Activated gamma-delta T cell (primary cell): Measurements from ENCODE around the gene KBTBD7.
"Not testable (repeated sequence)": the region's sequence is repeated elsewhere in the genome, so short reads cannot be mapped to it uniquely, and the experiment has no call there.

Experiments
- DNase-seq: peaks from one replicate; lab custom pipeline; 2025; lab: John Stamatoyannopoulos, UW

The KBTBD7 gene

GRCh38 chr13:41196620-41197019 is 2.3 kb upstream of the KBTBD7 start:
- no peak for DNase-seq

- no peak for DNase-seq
These were observed 1.6 kb upstream of the KBTBD7 start for GRCh38 chr13:41196011-41196410.

- no peak for DNase-seq
These were observed 900 bp downstream of the KBTBD7 start for GRCh38 chr13:41193469-41193868.

- no peak for DNase-seq
These were observed 5.8 kb downstream of the KBTBD7 start for GRCh38 chr13:41188584-41188983.

GRCh38 chr13:41186481-41186880 is 7.9 kb downstream of the KBTBD7 start:
- DNase-seq: no peak

GRCh38 chr13:41182231-41182630 is 12.1 kb downstream of the KBTBD7 start:
- no peak for DNase-seq

- DNase-seq: no peak
These were observed 14.6 kb downstream of the KBTBD7 start for GRCh38 chr13:41179593-41180250.

GRCh38 chr13:41178040-41178439 is 16.3 kb downstream of the KBTBD7 start:
- no peak for DNase-seq

GRCh38 chr13:41177616-41178015 is 16.8 kb downstream of the KBTBD7 start:
- DNase-seq: no peak

- DNase-seq: not testable (repeated sequence)
These were observed 18.8 kb downstream of the KBTBD7 start for GRCh38 chr13:41175576-41175975.

- DNase-seq: no peak
These were observed 32.2 kb downstream of the KBTBD7 start for GRCh38 chr13:41162151-41162550.

GRCh38 chr13:41159174-41159573 is 35.2 kb downstream of the KBTBD7 start:
- no peak for DNase-seq

- DNase-seq: no peak
These were observed 37.2 kb downstream of the KBTBD7 start for GRCh38 chr13:41157048-41157717.

- no peak for DNase-seq
These were observed 37.7 kb downstream of the KBTBD7 start for GRCh38 chr13:41156620-41157019.

- DNase-seq: no peak
These were observed 40.3 kb downstream of the KBTBD7 start for GRCh38 chr13:41154042-41154441.

GRCh38 chr13:41152005-41152404 is 42.4 kb downstream of the KBTBD7 start:
- DNase-seq: no peak

GRCh38 chr13:41150058-41150457 is 44.3 kb downstream of the KBTBD7 start:
- no peak for DNase-seq

- DNase-seq: no peak
These were observed 45.7 kb downstream of the KBTBD7 start for GRCh38 chr13:41148419-41149283.

- no peak for DNase-seq
These were observed 49.0 kb downstream of the KBTBD7 start for GRCh38 chr13:41145136-41145908.

- no peak for DNase-seq
These were observed 49.8 kb downstream of the KBTBD7 start for GRCh38 chr13:41144576-41144975.
